ENCODE results near the gene GKN1.
A peak's percentile ranks its signal among the peaks of the same experiment; 100 is the strongest.

Gene GKN1

DNA sequence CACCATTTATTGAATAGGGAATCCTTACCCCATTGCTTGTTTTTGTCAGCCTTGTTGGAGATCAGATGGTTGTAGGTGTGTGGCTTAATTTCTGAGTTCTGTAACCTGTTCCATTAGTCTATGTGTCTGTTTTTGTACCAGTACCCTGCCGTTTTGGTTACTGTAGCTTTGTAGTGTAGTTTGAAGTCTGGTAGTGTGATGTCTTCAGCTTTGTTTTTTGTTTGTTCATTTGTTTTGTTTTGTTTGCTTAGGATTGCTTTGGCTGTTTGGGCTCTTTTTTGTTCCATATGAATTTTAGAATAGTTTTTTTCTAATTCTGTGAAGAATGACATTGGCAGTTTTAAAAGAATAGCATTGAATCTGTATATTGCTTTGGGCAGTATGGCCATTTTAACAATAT is 34.5 kb upstream of the GKN1 start:
- no peak overlapping the region for H3K27ac ChIP-seq
- H3K4me3 ChIP-seq (ENCODE audit: low read depth, low read length) = no peak overlapping the region
- no peak for DNase-seq
- TF ChIP-seq CTCF (IDR thresholded peaks at IDR 0.05; ENCODE audit: low read depth, low read length) = no peak
- H3K9me3 ChIP-seq (ENCODE audit: severe bottlenecking) = peaks cover 2% of the 10 kb centered on the region
- no peaks in the 10 kb centered on the region for H3K36me3 ChIP-seq
- H3K27me3 ChIP-seq (ENCODE audit: insufficient read depth, low read depth, severe bottlenecking) = peaks cover 8% of the 10 kb centered on the region

DNA sequence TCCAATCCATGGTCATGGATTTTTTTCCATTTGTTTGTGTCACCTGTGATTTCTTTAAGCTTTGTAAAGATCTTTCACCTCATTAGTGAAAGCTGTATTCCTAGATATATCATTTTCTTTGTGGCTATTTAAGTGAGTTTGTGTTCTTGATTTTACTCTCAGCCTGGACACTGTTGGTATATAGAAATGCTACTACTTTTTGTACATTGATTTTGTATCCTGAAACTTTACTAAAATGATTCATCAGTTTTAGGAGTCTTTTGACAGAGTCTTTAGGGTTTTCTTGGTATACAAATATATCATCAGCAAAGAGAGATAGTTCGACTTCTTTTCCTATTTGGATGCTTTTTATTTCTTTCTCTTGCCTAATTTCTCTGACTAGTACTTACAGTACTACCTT is 34.1 kb upstream of the GKN1 start:
- Histone ChIP-seq H3K9me3 (ENCODE audit: severe bottlenecking) (peaks cover 2% of the 10 kb centered on the region), H3K27me3 (ENCODE audit: insufficient read depth, low read depth, severe bottlenecking) (peaks cover 8% of the 10 kb centered on the region), H3K27ac (no peak overlapping the region), H3K4me3 (ENCODE audit: low read depth, low read length) (no peak overlapping the region), H3K36me3 (no peaks in the 10 kb centered on the region)
- no peak for DNase-seq
- TF ChIP-seq CTCF (IDR thresholded peaks at IDR 0.05; ENCODE audit: low read depth, low read length) = no peak

GRCh38 chr2:68942827-68943226 is 31.6 kb upstream of the GKN1 start:
- Histone ChIP-seq H3K27ac (no peak overlapping the region), H3K9me3 (ENCODE audit: severe bottlenecking) (peaks cover 8% of the 10 kb centered on the region), H3K36me3 (no peaks in the 10 kb centered on the region), H3K4me3 (ENCODE audit: low read depth, low read length) (no peak overlapping the region), H3K27me3 (ENCODE audit: insufficient read depth, low read depth, severe bottlenecking) (peaks cover 7% of the 10 kb centered on the region)
- DNase-seq = no peak
- TF ChIP-seq CTCF (IDR thresholded peaks at IDR 0.05; ENCODE audit: low read depth, low read length) = no peak

GRCh38 chr2:68943581-68944568 is 30.6 kb upstream of the GKN1 start:
- peak; percentile 76 for DNase-seq
- TF ChIP-seq CTCF (IDR thresholded peaks at IDR 0.05; ENCODE audit: low read depth, low read length) = peak; percentile 82
- Histone ChIP-seq H3K27ac (peak overlapping the region; percentile 54), H3K4me3 (ENCODE audit: low read depth, low read length) (peak overlapping the region; percentile 37), H3K27me3 (ENCODE audit: insufficient read depth, low read depth, severe bottlenecking) (peaks cover 6% of the 10 kb centered on the region), H3K9me3 (ENCODE audit: severe bottlenecking) (peaks cover 8% of the 10 kb centered on the region), H3K36me3 (no peaks in the 10 kb centered on the region)

DNA sequence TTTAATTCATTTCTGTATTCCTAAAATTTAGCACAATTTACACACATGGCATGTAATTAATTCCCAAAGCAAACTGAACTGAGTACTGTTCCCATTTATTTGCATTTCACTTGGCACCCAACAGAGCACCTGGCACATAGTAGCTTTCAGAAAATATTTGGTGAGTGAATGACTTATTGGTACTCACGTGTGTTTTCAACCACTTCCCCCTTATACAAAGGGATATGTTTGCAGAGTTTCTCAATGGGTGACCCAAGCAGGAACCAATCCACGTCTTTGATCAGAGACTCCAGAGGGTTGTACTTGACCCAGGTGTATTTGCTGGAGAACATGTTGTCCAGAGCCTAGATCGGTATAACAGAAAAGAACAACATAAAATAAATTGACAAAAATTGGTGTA is 28.3 kb upstream of the GKN1 start:
- no peak overlapping the region for H3K27ac ChIP-seq
- peaks cover 6% of the 10 kb centered on the region for H3K9me3 ChIP-seq (ENCODE audit: severe bottlenecking)
- DNase-seq = no peak
- H3K4me3 ChIP-seq (ENCODE audit: low read depth, low read length) = no peak overlapping the region
- no peak for TF ChIP-seq CTCF (IDR thresholded peaks at IDR 0.05; ENCODE audit: low read depth, low read length)
- H3K36me3 ChIP-seq = no peaks in the 10 kb centered on the region
- peaks cover 10% of the 10 kb centered on the region for H3K27me3 ChIP-seq (ENCODE audit: insufficient read depth, low read depth, severe bottlenecking)
